B cell (primary cell): ENCODE measurements around the gene PPP2R2D.

Source experiments
- EZH2 ChIP-seq: IDR thresholded peaks from 2 replicates; pipeline ENCODE4 v1.6.1; 2012; ENCODE audit warnings: borderline replicate concordance, low read depth, mild to moderate bottlenecking, moderate library complexity, low read length; ENCODE audit not compliant: insufficient read depth, poor library complexity, severe bottlenecking
- TF ChIP-seq, protein P1 (sequence below): fragments of 200-600 bp; IDR thresholded peaks from one replicate; pipeline ENCODE4 v1.8.0; 2022; ENCODE audit warnings: antibody characterized with exemption, mild to moderate bottlenecking

DNA sequence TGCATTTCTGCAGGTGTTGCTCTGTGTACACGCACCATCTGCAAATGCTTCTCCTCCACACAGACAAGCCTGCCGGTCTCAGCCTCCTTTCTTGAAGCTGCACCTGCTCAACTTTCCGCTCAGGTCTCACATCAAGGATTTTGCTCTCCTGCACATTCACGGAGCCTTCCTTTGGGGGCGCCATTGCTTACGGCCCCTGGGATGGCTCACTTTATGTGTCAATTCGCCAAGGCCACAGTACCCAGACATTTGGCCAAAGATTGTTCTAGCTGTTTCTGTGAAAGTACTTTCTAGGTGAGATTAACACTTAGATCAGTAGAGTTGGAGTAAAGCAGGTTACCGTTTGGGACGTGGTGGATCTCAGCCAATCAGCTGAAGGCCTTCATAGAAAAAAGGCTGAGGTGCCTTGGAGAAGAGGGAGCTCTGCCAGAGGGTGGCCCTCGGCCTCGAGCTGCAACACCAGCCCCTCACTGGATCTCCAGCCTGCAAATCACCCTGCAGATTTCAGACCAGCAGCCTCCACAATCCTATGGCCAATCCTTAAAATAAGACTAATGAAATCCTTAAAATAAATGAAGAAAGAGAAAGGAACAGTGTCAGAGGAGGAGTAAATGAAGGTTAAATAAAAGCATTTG lies 39.9 kb upstream of the PPP2R2D start:
- TF ChIP-seq, protein P1, sequence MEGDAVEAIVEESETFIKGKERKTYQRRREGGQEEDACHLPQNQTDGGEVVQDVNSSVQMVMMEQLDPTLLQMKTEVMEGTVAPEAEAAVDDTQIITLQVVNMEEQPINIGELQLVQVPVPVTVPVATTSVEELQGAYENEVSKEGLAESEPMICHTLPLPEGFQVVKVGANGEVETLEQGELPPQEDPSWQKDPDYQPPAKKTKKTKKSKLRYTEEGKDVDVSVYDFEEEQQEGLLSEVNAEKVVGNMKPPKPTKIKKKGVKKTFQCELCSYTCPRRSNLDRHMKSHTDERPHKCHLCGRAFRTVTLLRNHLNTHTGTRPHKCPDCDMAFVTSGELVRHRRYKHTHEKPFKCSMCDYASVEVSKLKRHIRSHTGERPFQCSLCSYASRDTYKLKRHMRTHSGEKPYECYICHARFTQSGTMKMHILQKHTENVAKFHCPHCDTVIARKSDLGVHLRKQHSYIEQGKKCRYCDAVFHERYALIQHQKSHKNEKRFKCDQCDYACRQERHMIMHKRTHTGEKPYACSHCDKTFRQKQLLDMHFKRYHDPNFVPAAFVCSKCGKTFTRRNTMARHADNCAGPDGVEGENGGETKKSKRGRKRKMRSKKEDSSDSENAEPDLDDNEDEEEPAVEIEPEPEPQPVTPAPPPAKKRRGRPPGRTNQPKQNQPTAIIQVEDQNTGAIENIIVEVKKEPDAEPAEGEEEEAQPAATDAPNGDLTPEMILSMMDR = no peak
- TF ChIP-seq EZH2 = no peak
